DOHH2 (cell line): ENCODE data around the gene KRTAP6-2.

Experiments
- EZH2phosphoT487 ChIP-seq: fragments of 200-600 bp; sonication (generic); IDR thresholded peaks from 2 replicates; pipeline ENCODE4 v1.6.1; 2017; ENCODE audit warnings: borderline replicate concordance, mild to moderate bottlenecking, antibody characterized with exemption, low read length, moderate library complexity, mixed read lengths
- TF ChIP-seq, protein P1 (sequence below): fragments of 200-600 bp; sonication (generic); IDR thresholded peaks from one replicate; pipeline ENCODE4 v1.5.1; 2014; ENCODE audit warnings: antibody characterized with exemption, mild to moderate bottlenecking, low read depth, low read length; ENCODE audit not compliant: poor library complexity, severe bottlenecking

- TF ChIP-seq, protein P1, sequence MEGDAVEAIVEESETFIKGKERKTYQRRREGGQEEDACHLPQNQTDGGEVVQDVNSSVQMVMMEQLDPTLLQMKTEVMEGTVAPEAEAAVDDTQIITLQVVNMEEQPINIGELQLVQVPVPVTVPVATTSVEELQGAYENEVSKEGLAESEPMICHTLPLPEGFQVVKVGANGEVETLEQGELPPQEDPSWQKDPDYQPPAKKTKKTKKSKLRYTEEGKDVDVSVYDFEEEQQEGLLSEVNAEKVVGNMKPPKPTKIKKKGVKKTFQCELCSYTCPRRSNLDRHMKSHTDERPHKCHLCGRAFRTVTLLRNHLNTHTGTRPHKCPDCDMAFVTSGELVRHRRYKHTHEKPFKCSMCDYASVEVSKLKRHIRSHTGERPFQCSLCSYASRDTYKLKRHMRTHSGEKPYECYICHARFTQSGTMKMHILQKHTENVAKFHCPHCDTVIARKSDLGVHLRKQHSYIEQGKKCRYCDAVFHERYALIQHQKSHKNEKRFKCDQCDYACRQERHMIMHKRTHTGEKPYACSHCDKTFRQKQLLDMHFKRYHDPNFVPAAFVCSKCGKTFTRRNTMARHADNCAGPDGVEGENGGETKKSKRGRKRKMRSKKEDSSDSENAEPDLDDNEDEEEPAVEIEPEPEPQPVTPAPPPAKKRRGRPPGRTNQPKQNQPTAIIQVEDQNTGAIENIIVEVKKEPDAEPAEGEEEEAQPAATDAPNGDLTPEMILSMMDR: no peak
- no peak for TF ChIP-seq EZH2phosphoT487
Observed at GRCh38 chr21:30577766-30578165, 20.9 kb downstream of the KRTAP6-2 start.
